ENCODE data around the gene ZNF799.
"Not testable (repeated sequence)": the region's sequence is repeated elsewhere in the genome, so short reads cannot be mapped to it uniquely, and the experiment has no call there.

ZNF799 gene

GRCh38 chr19:12400633-12401502 is at the start of gene ZNF799:
ZNF799 (minus strand) TSS chr19:12401271; CDS start chr19:12401070, 201 bp downstream.
- DNase-seq (ENCODE audit: low spot score): peak; percentile 96
- peak; percentile 91 for FAIRE-seq

GRCh38 chr19:12450844-12451243 is 49.8 kb upstream of the ZNF799 start:
- FAIRE-seq: no peak
- DNase-seq (ENCODE audit: low spot score): no peak

GRCh38 chr19:12448808-12449207 is 47.7 kb upstream of the ZNF799 start:
- no peak for DNase-seq (ENCODE audit: low spot score)
- no peak for FAIRE-seq

- DNase-seq (ENCODE audit: low spot score) (peak; percentile 97), FAIRE-seq (peak; percentile 91)
These were observed 39.7 kb upstream of the ZNF799 start, which contains the start of gene ZNF443 for GRCh38 chr19:12440541-12441316. ZNF443 (minus strand) TSS chr19:12441021; CDS start chr19:12440914, 107 bp downstream.

- FAIRE-seq (peak; percentile 91), DNase-seq (ENCODE audit: low spot score) (peak; percentile 46)
These were observed 38.8 kb upstream of the ZNF799 start for GRCh38 chr19:12439686-12440540.

GRCh38 chr19:12430726-12431299 is 29.7 kb upstream of the ZNF799 start:
- not testable (repeated sequence) for FAIRE-seq; DNase-seq (ENCODE audit: low spot score)

GRCh38 chr19:12425888-12426274 is 24.8 kb upstream of the ZNF799 start:
- DNase-seq (ENCODE audit: low spot score) (no peak), FAIRE-seq (no peak)

GRCh38 chr19:12425236-12425887 is 24.3 kb upstream of the ZNF799 start:
- DNase-seq (ENCODE audit: low spot score) (no peak), FAIRE-seq (no peak)

- FAIRE-seq: not testable (repeated sequence)
These were observed 16.2 kb upstream of the ZNF799 start for GRCh38 chr19:12417273-12417672.

GRCh38 chr19:12411893-12412292 is 10.8 kb upstream of the ZNF799 start:
- DNase-seq (ENCODE audit: low spot score): no peak
- no peak for FAIRE-seq

More at GRCh38 chr19:12417273-12417672, 16.2 kb upstream of the ZNF799 start:
- DNase-seq (ENCODE audit: low spot score): not testable (repeated sequence)

GRCh38 chr19:12399901-12400632 is 1.0 kb downstream of the ZNF799 start:
- DNase-seq (ENCODE audit: low spot score) (peak; percentile 36), FAIRE-seq (peak; percentile 96)

GRCh38 chr19:12391148-12391547 is 9.9 kb downstream of the ZNF799 start:
- DNase-seq (ENCODE audit: low spot score); FAIRE-seq: not testable (repeated sequence)

- FAIRE-seq; DNase-seq (ENCODE audit: low spot score): not testable (repeated sequence)
These were observed 14.7 kb downstream of the ZNF799 start for GRCh38 chr19:12386365-12386764.

GRCh38 chr19:12380444-12380737 is 20.7 kb downstream of the ZNF799 start:
- DNase-seq (ENCODE audit: low spot score): no peak
- FAIRE-seq: no peak

- FAIRE-seq (no peak), DNase-seq (ENCODE audit: low spot score) (no peak)
These were observed 21.2 kb downstream of the ZNF799 start for GRCh38 chr19:12379732-12380443.

GRCh38 chr19:12374026-12374425 is 27.0 kb downstream of the ZNF799 start:
- DNase-seq (ENCODE audit: low spot score): no peak
- no peak for FAIRE-seq

- FAIRE-seq (peak; percentile 90), DNase-seq (ENCODE audit: low spot score) (peak; percentile 93)
These were observed 35.6 kb downstream of the ZNF799 start, which contains the start of gene ZNF442 for GRCh38 chr19:12365236-12366162. ZNF442 (minus strand) TSS chr19:12365683; CDS start chr19:12363631, 2,052 bp downstream.

Data from RCC 7860 (cell line).